ENCODE measurements around the gene SCGB1A1. TPM values are rescaled to one million over a fixed set of nuclear protein-coding genes. Genes with fewer than 3 reads are reported as not detected.

SCGB1A1 gene
- total RNA-seq, 1 donor from 2014 or later: not detected

GRCh38 chr11:62398011-62398994 lies 20.5 kb upstream of the SCGB1A1 start:
- no peak for DNase-seq

GRCh38 chr11:62399172-62399877 lies 19.5 kb upstream of the SCGB1A1 start:
- no peak for DNase-seq

DNA sequence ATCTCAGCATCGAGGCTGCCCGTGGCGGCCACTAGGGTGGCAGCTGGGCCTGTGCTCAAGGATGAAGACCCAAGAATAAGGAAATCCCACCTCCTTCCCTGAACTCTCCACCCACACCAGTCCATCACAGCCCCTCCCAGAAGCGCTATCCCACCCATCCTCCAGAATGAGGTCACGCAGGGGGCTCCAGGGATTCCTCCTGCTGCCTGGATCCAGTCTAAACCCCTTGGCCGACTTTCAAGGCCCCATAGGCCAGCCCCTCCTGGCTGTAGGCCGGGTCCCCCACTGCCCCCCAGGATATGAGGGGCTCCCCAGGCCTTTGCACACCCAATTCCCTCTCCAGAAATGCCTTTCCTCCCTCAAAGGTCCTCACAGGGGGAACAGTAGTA lies 19.0 kb upstream of the SCGB1A1 start:
- DNase-seq: no peak

GRCh38 chr11:62400281-62400680 lies 18.6 kb upstream of the SCGB1A1 start:
- DNase-seq: no peak

DNA sequence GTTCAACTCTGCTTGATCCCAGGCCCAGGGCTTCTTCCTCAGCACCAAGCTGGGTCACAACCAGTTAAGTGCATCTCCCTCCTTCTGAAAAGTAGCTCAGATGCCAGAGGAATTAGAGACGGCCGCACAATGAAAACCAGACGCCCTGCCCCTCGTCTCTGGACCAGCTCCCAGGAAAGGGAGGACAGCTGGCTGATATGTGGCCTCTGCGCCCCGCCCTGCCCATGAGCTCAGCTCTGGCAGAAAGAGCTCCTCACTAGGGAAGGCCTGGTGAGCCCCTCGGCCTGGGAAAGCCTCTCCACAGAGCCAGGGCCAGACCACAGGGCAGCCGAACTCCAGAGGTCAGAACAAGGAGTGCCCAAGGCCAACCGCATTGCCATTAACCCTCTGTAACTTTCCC lies 18.1 kb upstream of the SCGB1A1 start:
- no peak for DNase-seq

DNA sequence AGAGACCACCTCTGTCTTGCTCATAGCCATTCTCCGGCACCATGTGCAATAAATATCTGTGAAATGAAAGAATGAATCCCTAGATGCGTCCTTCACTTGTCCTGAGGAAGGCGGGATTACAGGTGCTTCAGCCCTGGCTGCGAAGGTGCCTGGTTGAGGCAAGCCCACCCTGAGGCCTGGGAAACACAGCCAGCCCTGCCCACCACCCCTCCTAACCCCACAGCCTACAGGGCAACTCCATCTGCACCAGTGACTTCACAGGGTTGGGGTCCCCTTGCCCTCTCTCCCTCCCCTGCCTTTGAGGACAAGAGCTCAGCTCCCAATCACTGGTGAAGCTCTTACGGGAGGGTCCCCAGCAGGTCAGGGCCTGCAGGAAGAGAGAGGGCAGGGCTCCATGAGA lies 17.5 kb upstream of the SCGB1A1 start:
- no peak for DNase-seq

DNA sequence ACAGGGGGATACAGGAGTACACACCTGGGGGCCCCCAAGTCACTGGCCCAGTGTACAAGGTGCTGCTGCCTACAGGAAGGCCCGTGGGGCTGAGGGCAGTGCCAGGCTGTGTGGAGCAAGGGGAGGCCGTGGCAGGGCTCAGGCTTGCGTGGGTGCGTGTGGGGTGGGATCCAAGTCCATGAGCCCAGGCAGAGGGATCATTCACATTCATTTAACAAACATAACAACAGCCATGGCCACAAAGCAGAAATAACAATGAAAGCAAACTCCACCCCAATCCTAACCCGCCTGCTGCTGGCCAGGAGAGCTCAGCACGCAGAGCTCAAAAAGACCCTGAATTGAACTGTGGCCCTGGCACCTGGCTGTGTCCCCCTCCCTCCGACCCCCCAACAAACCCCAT lies 17.0 kb upstream of the SCGB1A1 start:
- DNase-seq: no peak

GRCh38 chr11:62402226-62402959 lies 16.4 kb upstream of the SCGB1A1 start:
- DNase-seq: no peak

- no peak for DNase-seq
Measured at GRCh38 chr11:62402960-62403730, 15.7 kb upstream of the SCGB1A1 start.

- DNase-seq: no peak
Measured at GRCh38 chr11:62404435-62404834, 14.4 kb upstream of the SCGB1A1 start.

- no peak for DNase-seq
Measured at GRCh38 chr11:62404901-62405300, 13.9 kb upstream of the SCGB1A1 start.

- no peak for DNase-seq
Measured at GRCh38 chr11:62406034-62406433, 12.8 kb upstream of the SCGB1A1 start.

- DNase-seq: no peak
Measured at GRCh38 chr11:62409831-62410230, 9.0 kb upstream of the SCGB1A1 start.

DNA sequence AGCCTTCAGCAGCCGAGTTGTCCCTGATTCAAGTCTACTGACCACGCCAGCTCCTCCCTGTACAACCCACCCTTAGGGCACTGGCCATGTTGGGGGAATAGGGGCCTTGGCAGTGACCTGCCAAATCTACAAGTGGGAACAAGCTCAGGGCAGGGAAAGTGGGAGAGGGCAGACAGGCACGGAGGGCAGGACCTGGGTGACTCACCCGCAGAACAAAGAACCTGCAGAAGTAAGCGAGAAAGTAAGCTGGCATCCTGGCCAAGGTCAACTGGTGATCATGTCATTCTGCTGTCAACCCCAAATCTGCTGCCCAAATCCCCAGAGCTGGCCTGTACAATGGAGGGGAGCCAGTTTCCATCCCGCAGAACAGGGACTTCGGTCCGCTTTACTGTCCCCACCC lies 7.9 kb upstream of the SCGB1A1 start:
- no peak for DNase-seq

GRCh38 chr11:62411524-62411923 lies 7.3 kb upstream of the SCGB1A1 start:
- DNase-seq: no peak

DNA sequence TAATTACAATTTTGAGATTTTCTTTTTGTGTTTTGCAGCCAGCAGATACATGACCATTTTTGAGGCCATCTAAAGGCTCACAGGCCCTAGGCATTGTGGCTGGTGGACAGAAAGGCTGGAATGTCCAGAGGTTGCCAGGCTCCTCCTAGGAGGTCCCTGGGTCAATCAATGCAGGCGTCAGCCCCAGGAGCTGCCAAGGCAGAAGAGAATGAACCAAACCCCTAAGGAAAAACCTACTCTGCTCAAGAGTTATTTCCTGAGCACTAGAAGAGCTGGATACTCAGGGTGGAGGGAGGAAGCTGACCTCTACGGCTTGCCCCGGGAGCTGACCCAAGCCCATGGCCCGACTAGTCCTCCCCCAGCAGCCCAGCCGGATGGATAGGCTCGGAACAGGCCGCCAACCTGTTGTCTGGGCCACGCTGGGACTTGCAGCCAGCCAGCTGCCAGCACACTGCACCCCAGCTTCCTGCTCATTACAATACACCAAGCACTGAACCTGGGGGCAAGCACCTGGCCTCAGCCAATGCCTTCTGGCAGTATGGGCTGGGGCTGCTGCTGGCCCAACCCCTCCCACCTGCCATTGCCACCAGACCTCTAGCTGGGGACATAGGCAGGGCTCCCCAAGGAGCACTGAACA lies 5.7 kb upstream of the SCGB1A1 start:
- no peak for DNase-seq

- DNase-seq: no peak
Measured at GRCh38 chr11:62416596-62416995, 2.2 kb upstream of the SCGB1A1 start.

DNA sequence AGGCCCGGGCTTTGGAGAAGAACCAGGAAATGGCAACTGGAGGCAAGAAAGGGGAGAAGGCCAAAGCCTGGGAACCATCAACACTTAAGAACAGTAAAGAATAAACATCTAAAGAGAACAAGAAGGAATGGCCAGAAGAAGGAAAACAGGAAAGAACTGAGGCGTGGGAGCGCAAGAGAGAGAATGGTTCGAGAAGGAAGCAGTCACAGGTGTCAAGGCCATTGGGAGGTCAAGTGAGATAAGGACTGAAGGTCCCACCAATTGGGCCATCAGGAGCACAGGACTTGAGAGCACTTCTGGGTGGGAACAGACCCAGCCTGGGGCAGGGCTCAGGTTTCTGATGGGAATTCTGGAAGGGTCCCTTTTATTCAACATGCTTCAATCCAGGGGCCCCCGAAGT lies 697 bp upstream of the SCGB1A1 start:
- DNase-seq: no peak

DNA sequence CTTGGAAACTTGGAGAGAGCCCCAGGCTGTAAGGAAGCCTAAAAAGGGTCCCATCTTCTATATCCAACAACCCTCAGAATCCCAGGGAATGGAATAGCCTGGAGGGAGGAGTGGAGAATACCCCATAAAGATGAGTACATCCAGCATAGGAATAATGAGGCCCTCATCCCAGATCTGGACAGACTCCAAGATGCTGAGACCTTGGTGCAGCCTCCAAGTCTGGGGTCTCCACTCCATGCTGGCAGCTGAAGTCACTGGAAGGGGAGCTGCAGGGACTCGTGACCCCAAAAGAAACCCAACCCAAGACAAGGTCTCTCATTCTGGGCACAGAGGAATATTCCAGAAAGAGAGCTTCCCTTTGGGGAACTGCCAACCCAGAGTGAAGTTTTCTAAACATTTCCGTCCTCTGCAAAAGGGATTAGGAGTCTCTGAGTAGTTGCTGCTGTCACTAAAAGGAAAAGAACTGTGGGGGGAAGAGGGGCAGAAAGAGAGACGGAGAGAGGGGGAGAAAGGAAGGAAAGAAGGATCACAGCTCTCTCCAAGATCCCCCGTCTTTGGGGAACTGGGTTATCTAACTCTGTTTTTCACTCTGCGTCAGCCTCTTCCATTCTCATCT lies 589 bp downstream of the SCGB1A1 start:
- DNase-seq: no peak

DNA sequence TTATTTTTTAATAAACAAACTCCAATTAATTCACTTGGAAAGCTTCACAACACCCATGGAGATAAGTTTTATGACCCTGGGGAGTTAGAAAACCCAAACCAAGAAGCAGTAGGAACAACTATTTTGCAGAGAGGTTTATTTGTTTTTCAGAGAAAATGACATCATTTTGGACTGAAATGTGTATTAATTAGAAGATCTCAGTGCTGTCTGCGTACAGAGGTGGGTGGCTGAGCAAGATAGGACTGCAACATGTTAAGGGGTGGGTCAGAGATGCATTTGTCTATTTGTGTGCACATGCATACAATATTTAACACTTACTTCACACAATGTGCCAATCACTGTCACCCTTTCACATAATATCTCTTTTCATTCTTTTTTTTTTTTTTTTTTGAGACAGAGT lies 1.1 kb downstream of the SCGB1A1 start:
- DNase-seq: no peak

GRCh38 chr11:62420882-62421281 lies 2.0 kb downstream of the SCGB1A1 start:
- no peak for DNase-seq

Data from dermis blood vessel endothelial cell (primary cell).